ENCODE data around the gene PCSK6. TPM values are rescaled to one million over a fixed set of nuclear protein-coding genes. Genes with fewer than 3 reads are reported as not detected.

Gene PCSK6
- total RNA-seq, 5 donors from 2014 or later (not counting 1 experiment from before 2014, with no cell fraction given), result 0.16 to 2.2 (median 1.3) TPM

GRCh38 chr15:101351736-101352135 lies 137.8 kb downstream of the PCSK6 start:
- no peak overlapping the region for H3K4me3 ChIP-seq (ENCODE audit: control insufficient read depth in 1 of 2, extremely low read depth in 1 of 2, low read length in 1 of 2)
- Mint-ChIP-seq H3K4me3 (no peak overlapping the region), H3K27me3 (peaks cover 26 to 34% of the 10 kb centered on the region in 2 donors), H3K27ac (no peak overlapping the region), H3K36me3 (no peaks in the 10 kb centered on the region), H3K4me1 (no peaks in the 10 kb centered on the region), H3K9me3 (no peaks in the 10 kb centered on the region)
- WGBS (ENCODE audit: insufficient coverage), result no CpG with 5 or more reads among the region's 2 CpGs
- H3K27ac ChIP-seq (ENCODE audit: low read length), result no peak overlapping the region
- DNase-seq, result no peak
- POLR2A ChIA-PET, result no interaction called here
- H3K4me1 ChIP-seq (ENCODE audit: control insufficient read depth in 1 of 2, extremely low read depth in 1 of 2, insufficient read depth in 2 of 2, low read length in 2 of 2), result no peaks in the 10 kb centered on the region
- CTCF ChIA-PET, result interaction anchor here in 1 of 2 donors (0.7 kb wide), 1 partner anchor 385 kb away, joined by 3 read pairs; no protein-coding TSS in a partner anchor
- no peak for ATAC-seq (replicated peaks in 1 of 4)
- no peaks in the 10 kb centered on the region for H3K9me3 ChIP-seq
- no peaks in the 10 kb centered on the region for H3K36me3 ChIP-seq (ENCODE audit: control insufficient read depth in 2 of 2, extremely low read depth in 1 of 2, insufficient read depth in 1 of 2, low read length in 1 of 2)
- peaks cover 0 to 35% of the 10 kb centered on the region in 2 experiments for H3K27me3 ChIP-seq (replicated peaks in 1 of 2; ENCODE audit: control insufficient read depth in 2 of 2, extremely low read depth in 1 of 2, insufficient read depth in 2 of 2, low read length in 1 of 2)

DNA sequence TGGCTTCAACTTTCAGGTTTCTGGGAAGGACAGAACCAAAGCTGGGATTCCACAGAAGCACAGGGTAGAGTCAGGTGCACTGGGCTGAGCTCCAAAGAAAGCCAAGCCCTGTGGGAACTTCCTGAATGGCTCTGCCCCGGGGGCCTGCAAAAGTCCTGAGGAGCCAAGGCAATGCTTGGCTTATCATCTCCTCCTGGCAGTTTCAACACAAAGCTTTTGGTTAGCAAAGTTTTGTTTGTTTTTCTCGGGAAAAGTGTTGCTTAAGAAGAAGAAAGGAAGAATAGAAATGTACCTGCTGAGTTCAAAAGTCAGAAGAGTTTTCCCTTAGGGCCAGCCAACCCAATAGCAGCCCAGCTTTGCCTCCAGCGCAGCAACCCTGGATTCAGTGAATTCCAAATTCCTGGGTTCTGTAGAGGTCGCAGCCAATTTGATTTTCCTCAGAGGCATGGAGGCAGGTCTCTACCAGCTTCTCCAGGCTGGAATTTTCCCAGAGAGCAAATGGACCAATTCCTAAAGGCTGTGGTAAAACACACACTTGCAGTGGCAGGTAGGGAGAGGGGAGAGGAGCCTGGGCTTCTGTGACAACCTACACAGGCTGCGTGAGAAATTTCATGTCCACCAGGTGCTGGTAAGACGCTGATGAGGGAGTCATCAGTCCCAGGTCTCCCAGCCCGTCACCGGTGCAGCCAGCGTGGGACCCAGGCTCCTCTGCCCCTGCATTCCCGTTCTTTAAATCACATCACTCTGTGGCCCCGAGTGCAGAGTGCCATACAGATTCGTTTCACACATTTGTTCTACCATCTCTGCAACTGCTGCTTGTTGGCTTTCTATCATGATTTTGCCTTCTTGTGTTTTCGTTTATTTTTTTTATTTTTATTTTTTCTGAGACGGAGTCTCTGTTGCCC lies 140.2 kb downstream of the PCSK6 start:
- Mint-ChIP-seq H3K27me3 (peaks cover 36 to 40% of the 10 kb centered on the region in 2 donors), H3K9me3 (no peaks in the 10 kb centered on the region), H3K4me3 (no peak overlapping the region), H3K27ac (no peak overlapping the region), H3K36me3 (no peaks in the 10 kb centered on the region), H3K4me1 (no peaks in the 10 kb centered on the region)
- ATAC-seq (replicated peaks in 1 of 4) (no peak), DNase-seq (no peak)
- no peaks in the 10 kb centered on the region for H3K36me3 ChIP-seq (ENCODE audit: control insufficient read depth in 2 of 2, extremely low read depth in 1 of 2, insufficient read depth in 1 of 2, low read length in 1 of 2)
- H3K9me3 ChIP-seq, result no peaks in the 10 kb centered on the region
- no peak overlapping the region for H3K27ac ChIP-seq (ENCODE audit: low read length)
- H3K27me3 ChIP-seq (replicated peaks in 1 of 2; ENCODE audit: control insufficient read depth in 2 of 2, extremely low read depth in 1 of 2, insufficient read depth in 2 of 2, low read length in 1 of 2), result peaks cover 2 to 36% of the 10 kb centered on the region in 2 experiments
- 77% methylated on average over 11 of the region's 14 CpGs for WGBS (ENCODE audit: insufficient coverage)
- no peaks in the 10 kb centered on the region for H3K4me1 ChIP-seq (ENCODE audit: control insufficient read depth in 1 of 2, extremely low read depth in 1 of 2, insufficient read depth in 2 of 2, low read length in 2 of 2)
- ChIA-PET CTCF (no interaction called here), POLR2A (no interaction called here)
- H3K4me3 ChIP-seq (ENCODE audit: control insufficient read depth in 1 of 2, extremely low read depth in 1 of 2, low read length in 1 of 2), result no peak overlapping the region

DNA sequence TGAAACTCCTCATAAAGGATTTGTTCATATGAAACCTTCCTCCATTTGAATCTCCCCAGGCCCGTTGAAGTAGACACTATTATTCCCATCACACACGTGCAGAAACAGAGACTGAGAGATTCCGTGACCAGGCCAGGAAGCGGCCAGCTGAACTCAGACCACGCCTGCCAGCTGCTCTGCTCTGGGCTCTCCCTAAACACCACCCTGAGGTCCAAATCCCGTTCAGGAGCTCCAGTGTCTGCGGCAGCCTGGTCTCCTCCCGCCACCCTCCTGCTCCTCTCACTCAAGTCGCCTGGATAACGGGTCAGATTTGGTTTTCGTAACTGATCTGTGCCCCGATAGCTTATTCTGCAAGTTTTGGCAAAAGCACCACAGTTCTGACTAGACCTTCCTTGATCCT lies 140.9 kb downstream of the PCSK6 start:
- no peak overlapping the region for H3K27ac ChIP-seq (ENCODE audit: low read length)
- H3K27me3 ChIP-seq (replicated peaks in 1 of 2; ENCODE audit: control insufficient read depth in 2 of 2, extremely low read depth in 1 of 2, insufficient read depth in 2 of 2, low read length in 1 of 2), result peaks cover 2 to 37% of the 10 kb centered on the region in 2 experiments
- CTCF ChIA-PET, result no interaction called here
- 85% methylated on average over 12 of the region's 12 CpGs for WGBS (ENCODE audit: insufficient coverage)
- no peaks in the 10 kb centered on the region for H3K4me1 ChIP-seq (ENCODE audit: control insufficient read depth in 1 of 2, extremely low read depth in 1 of 2, insufficient read depth in 2 of 2, low read length in 2 of 2)
- POLR2A ChIA-PET, result no interaction called here
- DNase-seq, result no peak
- no peak for ATAC-seq (replicated peaks in 1 of 4)
- Mint-ChIP-seq H3K27ac (no peak overlapping the region), H3K4me1 (no peaks in the 10 kb centered on the region), H3K36me3 (no peaks in the 10 kb centered on the region), H3K9me3 (no peaks in the 10 kb centered on the region), H3K27me3 (peaks cover 35 to 44% of the 10 kb centered on the region in 2 donors), H3K4me3 (no peak overlapping the region)
- no peaks in the 10 kb centered on the region for H3K9me3 ChIP-seq
- H3K4me3 ChIP-seq (ENCODE audit: control insufficient read depth in 1 of 2, extremely low read depth in 1 of 2, low read length in 1 of 2), result no peak overlapping the region
- H3K36me3 ChIP-seq (ENCODE audit: control insufficient read depth in 2 of 2, extremely low read depth in 1 of 2, insufficient read depth in 1 of 2, low read length in 1 of 2), result no peaks in the 10 kb centered on the region

DNA sequence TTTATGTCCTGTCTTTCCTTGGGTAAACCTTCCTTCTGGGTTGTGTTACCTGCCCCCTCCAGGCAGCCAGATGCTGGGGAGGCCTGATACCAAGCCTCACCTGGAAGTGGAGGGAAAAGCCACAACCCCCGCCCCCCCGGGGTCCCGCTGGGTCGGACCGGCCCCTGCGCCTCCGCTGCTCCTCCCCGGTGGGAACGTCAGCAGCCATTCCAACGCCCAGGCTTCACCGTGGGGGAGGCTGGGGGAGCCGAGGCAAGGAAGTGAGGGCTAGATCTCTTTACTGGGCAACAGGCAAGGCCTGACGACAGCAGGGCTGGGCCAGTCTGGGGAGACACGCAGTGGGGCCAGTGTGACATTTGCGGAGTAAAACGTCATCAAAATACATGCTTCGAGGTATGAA lies 141.5 kb downstream of the PCSK6 start:
- H3K36me3 Mint-ChIP-seq, result no peaks in the 10 kb centered on the region
- CTCF ChIA-PET, result no interaction called here
- H3K27me3 Mint-ChIP-seq, result peaks cover 33 to 45% of the 10 kb centered on the region in 2 donors

GRCh38 chr15:101347454-101347853 lies 142.1 kb downstream of the PCSK6 start:
- no peaks in the 10 kb centered on the region for H3K36me3 ChIP-seq (ENCODE audit: control insufficient read depth in 2 of 2, extremely low read depth in 1 of 2, insufficient read depth in 1 of 2, low read length in 1 of 2)
- peaks cover 2 to 30% of the 10 kb centered on the region in 2 experiments for H3K27me3 ChIP-seq (replicated peaks in 1 of 2; ENCODE audit: control insufficient read depth in 2 of 2, extremely low read depth in 1 of 2, insufficient read depth in 2 of 2, low read length in 1 of 2)
- CTCF ChIA-PET, result no interaction called here
- no peak overlapping the region for H3K27ac ChIP-seq (ENCODE audit: low read length)
- Mint-ChIP-seq H3K9me3 (no peaks in the 10 kb centered on the region), H3K4me1 (no peaks in the 10 kb centered on the region), H3K27ac (no peak overlapping the region), H3K4me3 (no peak overlapping the region), H3K27me3 (peaks cover 28 to 44% of the 10 kb centered on the region in 2 donors), H3K36me3 (no peaks in the 10 kb centered on the region)
- H3K4me3 ChIP-seq (ENCODE audit: control insufficient read depth in 1 of 2, extremely low read depth in 1 of 2, low read length in 1 of 2), result no peak overlapping the region
- no peaks in the 10 kb centered on the region for H3K4me1 ChIP-seq (ENCODE audit: control insufficient read depth in 1 of 2, extremely low read depth in 1 of 2, insufficient read depth in 2 of 2, low read length in 2 of 2)
- POLR2A ChIA-PET, result no interaction called here
- no peaks in the 10 kb centered on the region for H3K9me3 ChIP-seq
- ATAC-seq (replicated peaks in 1 of 4), result no peak
- DNase-seq, result no peak
- 67% methylated on average over 5 of the region's 5 CpGs for WGBS (ENCODE audit: insufficient coverage)

More for the DNA sequence above, 141.5 kb downstream of the PCSK6 start:
- H3K9me3 Mint-ChIP-seq, result no peaks in the 10 kb centered on the region
- WGBS (ENCODE audit: insufficient coverage), result 84% methylated on average over 17 of the region's 17 CpGs
- Histone ChIP-seq H3K9me3 (no peaks in the 10 kb centered on the region), H3K27ac (ENCODE audit: low read length) (no peak overlapping the region), H3K4me1 (ENCODE audit: control insufficient read depth in 1 of 2, extremely low read depth in 1 of 2, insufficient read depth in 2 of 2, low read length in 2 of 2) (no peaks in the 10 kb centered on the region), H3K27me3 (replicated peaks in 1 of 2; ENCODE audit: control insufficient read depth in 2 of 2, extremely low read depth in 1 of 2, insufficient read depth in 2 of 2, low read length in 1 of 2) (peaks cover 2 to 33% of the 10 kb centered on the region in 2 experiments), H3K4me3 (ENCODE audit: control insufficient read depth in 1 of 2, extremely low read depth in 1 of 2, low read length in 1 of 2) (no peak overlapping the region), H3K36me3 (ENCODE audit: control insufficient read depth in 2 of 2, extremely low read depth in 1 of 2, insufficient read depth in 1 of 2, low read length in 1 of 2) (no peaks in the 10 kb centered on the region)
- ATAC-seq (replicated peaks in 1 of 4) (no peak), DNase-seq (no peak)
- POLR2A ChIA-PET, result no interaction called here
- H3K4me1 Mint-ChIP-seq, result no peaks in the 10 kb centered on the region
- H3K27ac Mint-ChIP-seq, result no peak overlapping the region
- H3K4me3 Mint-ChIP-seq, result no peak overlapping the region

- CTCF ChIA-PET, result no interaction called here
- no peak overlapping the region for H3K27ac Mint-ChIP-seq
- no peaks in the 10 kb centered on the region for H3K36me3 Mint-ChIP-seq
- H3K9me3 Mint-ChIP-seq, result no peaks in the 10 kb centered on the region
- 100% methylated on average over 1 of the region's 5 CpGs for WGBS (ENCODE audit: insufficient coverage)
- peaks cover 2 to 30% of the 10 kb centered on the region in 2 experiments for H3K27me3 ChIP-seq (replicated peaks in 1 of 2; ENCODE audit: control insufficient read depth in 2 of 2, extremely low read depth in 1 of 2, insufficient read depth in 2 of 2, low read length in 1 of 2)
- H3K27me3 Mint-ChIP-seq, result peaks cover 26 to 47% of the 10 kb centered on the region in 2 donors
- no peaks in the 10 kb centered on the region for H3K36me3 ChIP-seq (ENCODE audit: control insufficient read depth in 2 of 2, extremely low read depth in 1 of 2, insufficient read depth in 1 of 2, low read length in 1 of 2)
- POLR2A ChIA-PET, result no interaction called here
- no peaks in the 10 kb centered on the region for H3K9me3 ChIP-seq
- no peaks in the 10 kb centered on the region for H3K4me1 Mint-ChIP-seq
- no peak overlapping the region for H3K27ac ChIP-seq (ENCODE audit: low read length)
- no peak for ATAC-seq (replicated peaks in 1 of 4)
- no peak overlapping the region for H3K4me3 ChIP-seq (ENCODE audit: control insufficient read depth in 1 of 2, extremely low read depth in 1 of 2, low read length in 1 of 2)
- no peaks in the 10 kb centered on the region for H3K4me1 ChIP-seq (ENCODE audit: control insufficient read depth in 1 of 2, extremely low read depth in 1 of 2, insufficient read depth in 2 of 2, low read length in 2 of 2)
- DNase-seq, result no peak
- H3K4me3 Mint-ChIP-seq, result no peak overlapping the region
Observed at GRCh38 chr15:101346928-101347327, 142.6 kb downstream of the PCSK6 start.
